ENCODE data around the gene ABHD17A. TPM values are rescaled to one million over a fixed set of nuclear protein-coding genes. Genes with fewer than 3 reads are reported as not detected.

ABHD17A gene
- polyA plus RNA-seq, 1 experiment = 48.8 TPM

DNA sequence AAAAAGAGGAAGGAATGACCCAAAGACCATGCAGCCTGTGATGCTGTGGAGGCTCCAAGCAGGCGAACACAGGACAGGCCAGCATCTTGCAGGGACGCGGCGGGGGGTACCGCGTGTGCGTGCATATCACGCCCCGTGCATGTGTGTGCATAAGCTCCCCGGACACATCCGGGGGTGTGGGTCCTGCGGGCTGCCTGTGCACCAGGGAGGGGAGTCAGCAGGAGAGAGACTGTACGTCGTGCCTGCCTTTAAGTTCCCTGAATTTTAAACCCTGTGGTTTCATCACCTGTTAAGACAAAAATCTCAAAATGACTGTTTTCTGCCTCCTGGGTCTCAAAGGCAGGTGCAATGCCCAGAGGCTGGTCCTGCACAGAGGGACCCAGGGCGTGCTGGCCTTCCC, 36.5 kb upstream of the ABHD17A start:
- DNase-seq (ENCODE audit: low read depth) = no peak
- POLR2A ChIA-PET = no interaction called here
- H3K36me3 ChIP-seq (ENCODE audit: control insufficient read depth, insufficient read depth, low read length) = peaks cover 26% of the 10 kb centered on the region

DNA sequence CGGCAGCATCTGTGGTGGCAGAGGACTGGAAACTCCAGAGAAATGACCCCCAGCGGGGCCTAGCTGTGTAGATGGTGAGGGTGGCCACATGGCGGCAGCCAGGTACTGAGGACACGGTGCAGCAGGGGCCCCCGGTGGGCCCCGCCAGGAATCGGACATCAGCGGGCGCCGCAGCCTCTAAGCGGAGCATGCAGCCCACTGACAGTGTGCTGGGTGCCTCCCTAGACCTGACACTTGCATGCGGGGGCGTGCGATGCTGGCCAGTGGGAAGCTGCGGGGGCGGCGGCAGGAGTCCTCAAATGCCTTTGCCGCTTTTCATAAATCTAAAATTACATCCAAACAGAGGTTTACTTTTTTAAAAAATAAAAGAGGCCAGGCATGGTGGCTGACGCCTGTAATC, 36.0 kb upstream of the ABHD17A start:
- peaks cover 26% of the 10 kb centered on the region for H3K36me3 ChIP-seq (ENCODE audit: control insufficient read depth, insufficient read depth, low read length)
- H3K27me3 ChIP-seq (ENCODE audit: control insufficient read depth, insufficient read depth, low read length) = no peaks in the 10 kb centered on the region
- POLR2A ChIA-PET = no interaction called here
- CTCF ChIA-PET = no interaction called here
- no peak overlapping the region for H3K4me3 ChIP-seq (ENCODE audit: low read depth, low read length)
- TF ChIP-seq, protein P1, sequence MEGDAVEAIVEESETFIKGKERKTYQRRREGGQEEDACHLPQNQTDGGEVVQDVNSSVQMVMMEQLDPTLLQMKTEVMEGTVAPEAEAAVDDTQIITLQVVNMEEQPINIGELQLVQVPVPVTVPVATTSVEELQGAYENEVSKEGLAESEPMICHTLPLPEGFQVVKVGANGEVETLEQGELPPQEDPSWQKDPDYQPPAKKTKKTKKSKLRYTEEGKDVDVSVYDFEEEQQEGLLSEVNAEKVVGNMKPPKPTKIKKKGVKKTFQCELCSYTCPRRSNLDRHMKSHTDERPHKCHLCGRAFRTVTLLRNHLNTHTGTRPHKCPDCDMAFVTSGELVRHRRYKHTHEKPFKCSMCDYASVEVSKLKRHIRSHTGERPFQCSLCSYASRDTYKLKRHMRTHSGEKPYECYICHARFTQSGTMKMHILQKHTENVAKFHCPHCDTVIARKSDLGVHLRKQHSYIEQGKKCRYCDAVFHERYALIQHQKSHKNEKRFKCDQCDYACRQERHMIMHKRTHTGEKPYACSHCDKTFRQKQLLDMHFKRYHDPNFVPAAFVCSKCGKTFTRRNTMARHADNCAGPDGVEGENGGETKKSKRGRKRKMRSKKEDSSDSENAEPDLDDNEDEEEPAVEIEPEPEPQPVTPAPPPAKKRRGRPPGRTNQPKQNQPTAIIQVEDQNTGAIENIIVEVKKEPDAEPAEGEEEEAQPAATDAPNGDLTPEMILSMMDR (IDR thresholded peaks at IDR 0.05; ENCODE audit: insufficient read depth, low read depth, low read length) = no peak
- DNase-seq (ENCODE audit: low read depth) = no peak

More for the DNA sequence above, 36.5 kb upstream of the ABHD17A start:
- no peak overlapping the region for H3K4me3 ChIP-seq (ENCODE audit: low read depth, low read length)
- TF ChIP-seq, protein P1 (IDR thresholded peaks at IDR 0.05; ENCODE audit: insufficient read depth, low read depth, low read length) = no peak
- CTCF ChIA-PET = no interaction called here
- H3K27me3 ChIP-seq (ENCODE audit: control insufficient read depth, insufficient read depth, low read length) = no peaks in the 10 kb centered on the region

DNA sequence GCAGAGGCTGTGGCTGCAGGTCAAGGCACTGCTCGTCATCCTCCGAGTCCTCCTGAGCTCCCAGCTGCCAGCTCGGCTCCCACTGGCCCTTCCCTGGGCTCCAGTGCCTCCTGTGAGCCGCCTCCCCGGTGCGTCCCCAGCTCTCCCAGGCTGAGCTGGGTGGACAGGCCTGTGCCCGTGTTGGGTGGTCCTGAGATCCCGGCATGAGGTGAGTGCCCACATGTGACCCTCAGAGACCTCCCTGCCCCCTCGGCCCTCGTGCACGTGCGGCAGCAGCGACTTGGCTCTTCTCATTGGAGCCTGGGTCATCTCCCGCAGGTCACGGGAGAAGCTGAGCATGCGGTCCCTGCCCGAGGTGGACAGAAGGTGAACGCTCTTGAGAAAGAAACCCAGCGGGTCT, 35.3 kb upstream of the ABHD17A start:
- H3K4me3 ChIP-seq (ENCODE audit: low read depth, low read length) = no peak overlapping the region
- no peaks in the 10 kb centered on the region for H3K27me3 ChIP-seq (ENCODE audit: control insufficient read depth, insufficient read depth, low read length)
- ChIA-PET CTCF (interaction anchor here (1.2 to 2.3 kb wide), 3 partner anchors 9 to 149 kb away, joined by 3 to 10 read pairs (median 3); no protein-coding TSS in a partner anchor), POLR2A (no interaction called here)
- TF ChIP-seq, protein P1 (IDR thresholded peaks at IDR 0.05; ENCODE audit: insufficient read depth, low read depth, low read length) = no peak
- H3K36me3 ChIP-seq (ENCODE audit: control insufficient read depth, insufficient read depth, low read length) = peaks cover 26% of the 10 kb centered on the region
- DNase-seq (ENCODE audit: low read depth) = no peak

DNA sequence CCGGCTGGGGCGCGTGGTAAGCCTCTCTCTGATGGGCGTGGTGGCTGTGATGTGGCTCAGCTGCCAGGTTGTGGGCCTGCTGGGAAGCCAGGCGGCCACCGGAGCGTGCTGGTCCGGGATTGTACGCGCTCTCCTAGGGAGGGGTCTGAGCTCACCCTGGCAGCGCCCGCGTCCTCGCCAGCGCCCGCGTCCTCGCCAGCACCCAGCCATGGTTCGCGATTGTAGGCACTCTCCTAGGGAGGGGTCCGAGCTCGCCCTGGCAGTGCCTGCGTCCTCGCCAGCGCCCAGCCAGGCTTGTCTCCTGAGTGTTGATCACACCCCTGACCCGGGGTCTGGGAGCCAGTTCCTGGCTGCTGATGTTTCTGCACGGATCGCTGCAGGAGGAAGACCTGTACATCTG, 33.7 kb upstream of the ABHD17A start:
- H3K27me3 ChIP-seq (ENCODE audit: control insufficient read depth, insufficient read depth, low read length) = no peaks in the 10 kb centered on the region
- TF ChIP-seq, protein P1 (IDR thresholded peaks at IDR 0.05; ENCODE audit: insufficient read depth, low read depth, low read length) = no peak
- ChIA-PET POLR2A (no interaction called here), CTCF (interaction anchor here (0.6 to 2.3 kb wide), 2 partner anchors 11 kb away, joined by 3 to 10 read pairs; no protein-coding TSS in a partner anchor)
- peaks cover 24% of the 10 kb centered on the region for H3K36me3 ChIP-seq (ENCODE audit: control insufficient read depth, insufficient read depth, low read length)
- no peak overlapping the region for H3K4me3 ChIP-seq (ENCODE audit: low read depth, low read length)
- no peak for DNase-seq (ENCODE audit: low read depth)

DNA sequence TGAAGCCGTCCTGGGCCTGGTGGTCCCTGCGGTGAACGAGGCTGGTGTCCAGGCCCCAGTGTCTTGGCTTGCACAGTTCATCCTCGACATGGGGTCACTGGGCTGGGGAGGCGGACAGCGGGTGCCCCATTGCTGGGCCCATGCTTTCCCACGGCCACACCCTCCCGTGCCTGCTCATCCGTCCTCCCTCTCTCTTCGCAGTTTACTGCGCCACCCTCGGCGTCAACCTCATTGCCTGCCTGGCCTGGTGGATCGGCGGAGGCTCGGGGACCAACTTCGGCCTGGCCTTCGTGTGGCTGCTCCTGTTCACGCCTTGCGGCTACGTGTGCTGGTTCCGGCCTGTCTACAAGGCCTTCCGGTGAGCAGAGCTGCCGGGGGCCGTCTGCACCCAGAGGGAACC, 32.6 kb upstream of the ABHD17A start:
- POLR2A ChIA-PET = no interaction called here

More for the DNA sequence above, 32.6 kb upstream of the ABHD17A start:
- peaks cover 24% of the 10 kb centered on the region for H3K36me3 ChIP-seq (ENCODE audit: control insufficient read depth, insufficient read depth, low read length)
- no peak overlapping the region for H3K4me3 ChIP-seq (ENCODE audit: low read depth, low read length)
- no peak for DNase-seq (ENCODE audit: low read depth)
- TF ChIP-seq, protein P1 (IDR thresholded peaks at IDR 0.05; ENCODE audit: insufficient read depth, low read depth, low read length) = no peak
- no peaks in the 10 kb centered on the region for H3K27me3 ChIP-seq (ENCODE audit: control insufficient read depth, insufficient read depth, low read length)
- CTCF ChIA-PET = no interaction called here

All from BJ (cell line).